Natural killer cell (primary cell): ENCODE measurements around the gene SAMM50. TPM values are rescaled to one million over a fixed set of nuclear protein-coding genes. Genes with fewer than 3 reads are reported as not detected.

Experiments
- ATAC-seq, 3 donors: fragments of 150-1000 bp in 2 of 3; fragments of 200-7000 bp in 1 of 3; cut with Tn5 transposase; 1 replicate in 1 of 3; 2 replicates in 2 of 3; pipeline ENCODE4 v1.10.0; 2021; ENCODE audit warnings: mild to moderate bottlenecking in 2 of 3, moderate library complexity in 2 of 3
- DNase-seq, 2 donors: peaks; one replicate each; pipeline versions ENCODE4 v3.0.0 to v3.0.0-alpha.2; 2013 to 2021; ENCODE audit warnings: mixed read lengths in 1 of 2
- H3K27ac ChIP-seq: one replicate; pipeline ENCODE4 v1.5.1; 2013; ENCODE audit warnings: mild to moderate bottlenecking, low read length
- H3K27me3 ChIP-seq: one replicate; pipeline ENCODE4 v1.6.1; 2013; ENCODE audit warnings: low read length; ENCODE audit not compliant: control insufficient read depth, insufficient read depth
- H3K36me3 ChIP-seq: one replicate; pipeline ENCODE4 v1.6.1; 2013; ENCODE audit warnings: low read length; ENCODE audit not compliant: control insufficient read depth, insufficient read depth
- H3K4me1 ChIP-seq: one replicate; pipeline ENCODE4 v1.6.1; 2013; ENCODE audit warnings: low read length; ENCODE audit not compliant: control insufficient read depth, insufficient read depth
- H3K4me3 ChIP-seq: one replicate; pipeline ENCODE4 v1.5.1; 2013; ENCODE audit warnings: low read length
- H3K9me3 ChIP-seq: one replicate; pipeline ENCODE4 v1.6.1; 2013; ENCODE audit warnings: low read length; ENCODE audit not compliant: control insufficient read depth, insufficient read depth
- H3K27ac Mint-ChIP-seq, 2 donors: one replicate each; pipeline ENCODE4 v1.8.0; 2022; ENCODE audit warnings: mild to moderate bottlenecking in 2 of 2, mixed read lengths in 2 of 2, moderate library complexity in 1 of 2
- H3K27me3 Mint-ChIP-seq, 2 donors: one replicate each; pipeline ENCODE4 v1.8.0; 2022; ENCODE audit warnings: low read depth in 2 of 2, mixed read lengths in 2 of 2
- H3K36me3 Mint-ChIP-seq: one replicate; pipeline ENCODE4 v1.8.0; 2022; ENCODE audit warnings: mixed read lengths
- H3K4me1 Mint-ChIP-seq, 2 donors: one replicate each; pipeline ENCODE4 v1.8.0; 2022; ENCODE audit warnings: mixed read lengths in 2 of 2
- H3K4me3 Mint-ChIP-seq: one replicate; pipeline ENCODE4 v1.8.0; 2022; ENCODE audit warnings: mild to moderate bottlenecking, moderate library complexity, mixed read lengths
- H3K9me3 Mint-ChIP-seq, 2 donors: one replicate each; pipeline ENCODE4 v1.8.0; 2022; ENCODE audit warnings: mixed read lengths in 2 of 2
- CTCF ChIP-seq: fragments of 200-600 bp; IDR thresholded peaks from one replicate; pipeline ENCODE4 v1.8.0; 2022; ENCODE audit warnings: antibody characterized with exemption
- WGBS: methylation state at CpG from one replicate; pipeline ENCODE4 v1.1.7; 2013; ENCODE audit warnings: missing lambda C conversion rate; ENCODE audit not compliant: insufficient coverage; 5-methylcytosine and 5-hydroxymethylcytosine counted together
- intact Hi-C: fragments of 100-400 bp; cut with micrococcal nuclease; formaldehyde crosslinking; loops from one replicate; pipeline ENCODE4 v1.14.2; 2022
- total RNA-seq, 4 donors: library from RNA; stranded (reverse); fragments of 120-200 nt in 1 of 4; gene quantifications; one replicate each; pipeline versions ENCODE4 v1.2.3 to v1.2.4, GENCODE V29; 2013 to 2022

SAMM50 gene
- total RNA-seq, 3 donors from 2014 or later (not counting 1 experiment from before 2014, with no cell fraction given) = 25.9 to 30.6 (median 29.7) TPM

GRCh38 chr22:44002324-44002723, 47.1 kb downstream of the SAMM50 start:
- WGBS = 90% methylated on average over 11 of the region's 11 CpGs
- Mint-ChIP-seq H3K9me3 (no peaks in the 10 kb centered on the region), H3K4me3 (no peak overlapping the region), H3K27me3 (no peaks in the 10 kb centered on the region), H3K27ac (no peak overlapping the region), H3K4me1 (no peaks in the 10 kb centered on the region), H3K36me3 (no peaks in the 10 kb centered on the region)
- intact Hi-C loops = no loop called here
- Histone ChIP-seq H3K4me1 (no peaks in the 10 kb centered on the region), H3K36me3 (peaks cover 5% of the 10 kb centered on the region), H3K27ac (no peak overlapping the region), H3K27me3 (no peaks in the 10 kb centered on the region), H3K9me3 (peaks cover 6% of the 10 kb centered on the region), H3K4me3 (no peak overlapping the region)
- ATAC-seq (no peak), DNase-seq (no peak)
- no peak for TF ChIP-seq CTCF

GRCh38 chr22:44002997-44003396, 47.8 kb downstream of the SAMM50 start:
- Mint-ChIP-seq H3K4me1 (no peaks in the 10 kb centered on the region), H3K4me3 (no peak overlapping the region), H3K9me3 (no peaks in the 10 kb centered on the region), H3K36me3 (no peaks in the 10 kb centered on the region), H3K27ac (no peak overlapping the region), H3K27me3 (no peaks in the 10 kb centered on the region)
- H3K4me3 ChIP-seq = no peak overlapping the region
- H3K27me3 ChIP-seq = no peaks in the 10 kb centered on the region
- no peak for ATAC-seq
- no peak overlapping the region for H3K27ac ChIP-seq
- H3K4me1 ChIP-seq = no peaks in the 10 kb centered on the region
- H3K36me3 ChIP-seq = peaks cover 5% of the 10 kb centered on the region
- H3K9me3 ChIP-seq = peaks cover 6% of the 10 kb centered on the region
- 90% methylated on average over 8 of the region's 8 CpGs for WGBS
- intact Hi-C loops = no loop called here
- DNase-seq = no peak
- no peak for TF ChIP-seq CTCF

- DNase-seq (no peak), ATAC-seq (no peak)
- H3K4me1 ChIP-seq = no peaks in the 10 kb centered on the region
- H3K27me3 Mint-ChIP-seq = no peaks in the 10 kb centered on the region
- WGBS = 94% methylated on average over 7 of the region's 7 CpGs
- no peaks in the 10 kb centered on the region for H3K36me3 Mint-ChIP-seq
- no peak overlapping the region for H3K27ac Mint-ChIP-seq
- peaks cover 4% of the 10 kb centered on the region for H3K36me3 ChIP-seq
- no peak overlapping the region for H3K27ac ChIP-seq
- no peak overlapping the region for H3K4me3 Mint-ChIP-seq
- H3K4me1 Mint-ChIP-seq = no peaks in the 10 kb centered on the region
- H3K9me3 ChIP-seq = peaks cover 6% of the 10 kb centered on the region
- TF ChIP-seq CTCF = no peak
- no peaks in the 10 kb centered on the region for H3K9me3 Mint-ChIP-seq
- H3K27me3 ChIP-seq = no peaks in the 10 kb centered on the region
- intact Hi-C loops = no loop called here
- H3K4me3 ChIP-seq = no peak overlapping the region
These were observed 48.3 kb downstream of the SAMM50 start for GRCh38 chr22:44003405-44004103.

- Histone ChIP-seq H3K27ac (no peak overlapping the region), H3K9me3 (peaks cover 6% of the 10 kb centered on the region), H3K4me1 (no peaks in the 10 kb centered on the region), H3K27me3 (no peaks in the 10 kb centered on the region), H3K36me3 (no peaks in the 10 kb centered on the region), H3K4me3 (no peak overlapping the region)
- no peaks in the 10 kb centered on the region for H3K9me3 Mint-ChIP-seq
- no peaks in the 10 kb centered on the region for H3K27me3 Mint-ChIP-seq
- H3K4me3 Mint-ChIP-seq = no peak overlapping the region
- ATAC-seq (no peak), DNase-seq (no peak)
- intact Hi-C loops = no loop called here
- H3K4me1 Mint-ChIP-seq = no peaks in the 10 kb centered on the region
- WGBS = 98% methylated on average over 2 of the region's 7 CpGs
- no peaks in the 10 kb centered on the region for H3K36me3 Mint-ChIP-seq
- no peak overlapping the region for H3K27ac Mint-ChIP-seq
- TF ChIP-seq CTCF = no peak
These were observed 48.8 kb downstream of the SAMM50 start for GRCh38 chr22:44004104-44004460.
